Measurements from ENCODE around the gene DBET. TPM values are rescaled to one million over a fixed set of nuclear protein-coding genes. Genes with fewer than 3 reads are reported as not detected.
"Not testable (repeated sequence)": the region's sequence is repeated elsewhere in the genome, so short reads cannot be mapped to it uniquely, and the experiment has no call there.

DBET gene
- total RNA-seq, 1 donor from 2014 or later = not detected

GRCh38 chr4:190049378-190050239 is 14.7 kb upstream of the DBET start:
- DNase-seq (ENCODE audit: extremely low read depth, low read depth, low spot score) = not testable (repeated sequence)

DNA sequence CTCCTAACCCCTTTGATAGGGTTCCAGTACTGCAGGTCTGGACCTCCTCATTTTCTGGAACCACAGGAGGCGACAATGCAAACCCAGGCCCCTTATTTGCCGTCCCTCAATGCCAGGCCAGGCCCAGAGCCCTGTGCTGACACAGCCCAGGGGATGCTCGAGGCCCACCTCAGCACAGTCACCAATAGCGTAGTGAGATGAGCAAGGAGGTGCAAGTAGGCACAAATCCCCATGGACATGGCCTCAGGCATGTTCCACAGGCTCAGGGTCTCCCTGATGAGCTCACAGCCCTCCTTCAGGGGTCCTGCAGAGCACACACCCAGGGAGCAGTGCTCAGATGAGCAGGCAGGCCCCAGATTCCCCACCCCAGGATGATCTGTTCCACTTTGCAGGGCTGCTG is 5.3 kb upstream of the DBET start:
- not testable (repeated sequence) for DNase-seq (ENCODE audit: extremely low read depth, low read depth, low spot score)

DNA sequence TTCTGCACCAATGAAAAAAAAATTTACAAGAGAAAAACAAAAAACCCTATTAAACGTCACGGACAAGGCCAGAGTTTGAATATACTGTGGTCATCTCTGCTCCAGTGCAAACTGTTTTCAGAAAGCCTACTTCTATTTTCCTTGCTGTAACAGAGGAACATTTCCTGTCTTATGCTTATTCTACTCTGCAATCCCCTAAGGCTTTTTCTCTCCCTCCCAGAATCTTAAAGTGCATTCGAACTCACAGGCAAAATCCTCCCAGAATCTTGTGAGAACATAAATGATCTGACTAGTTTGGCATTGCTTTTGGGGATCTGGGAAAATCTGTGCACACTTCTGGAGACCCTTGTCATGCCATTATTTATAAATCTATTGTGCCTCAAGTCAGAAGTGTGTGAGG is 503 bp downstream of the DBET start:
- DNase-seq (ENCODE audit: extremely low read depth, low read depth, low spot score) = not testable (repeated sequence)

DNA sequence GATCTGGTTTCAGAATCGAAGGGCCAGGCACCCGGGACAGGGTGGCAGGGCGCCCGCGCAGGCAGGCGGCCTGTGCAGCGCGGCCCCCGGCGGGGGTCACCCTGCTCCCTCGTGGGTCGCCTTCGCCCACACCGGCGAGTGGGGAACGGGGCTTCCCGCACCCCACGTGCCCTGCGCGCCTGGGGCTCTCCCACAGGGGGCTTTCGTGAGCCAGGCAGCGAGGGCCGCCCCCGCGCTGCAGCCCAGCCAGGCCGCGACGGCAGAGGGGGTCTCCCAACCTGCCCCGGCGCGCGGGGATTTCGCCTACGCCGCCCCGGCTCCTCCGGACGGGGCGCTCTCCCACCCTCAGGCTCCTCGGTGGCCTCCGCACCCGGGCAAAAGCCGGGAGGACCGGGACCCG is 4.0 kb downstream of the DBET start:
- not testable (repeated sequence) for DNase-seq (ENCODE audit: extremely low read depth, low read depth, low spot score)

- DNase-seq (ENCODE audit: extremely low read depth, low read depth, low spot score) = not testable (repeated sequence)
Measured at GRCh38 chr4:190093052-190093451, 28.8 kb downstream of the DBET start.

DNA sequence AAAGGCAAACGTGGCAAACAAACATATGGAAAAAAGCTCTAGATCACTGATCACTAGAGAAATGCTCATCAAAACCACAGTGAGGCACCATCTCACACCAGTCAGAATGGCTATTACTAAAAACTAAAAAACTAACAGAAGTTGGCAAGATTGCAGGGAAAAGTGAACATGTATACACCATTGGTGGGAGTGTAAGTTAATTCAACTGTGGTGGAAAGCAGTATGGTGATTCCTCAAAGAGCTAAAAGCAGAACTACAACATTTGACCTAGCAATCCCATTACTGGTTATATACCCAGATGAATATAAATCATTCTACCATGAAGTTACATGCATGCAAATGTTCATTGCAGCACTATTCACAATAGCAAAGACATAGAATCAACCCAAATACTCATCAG is 29.7 kb downstream of the DBET start:
- DNase-seq (ENCODE audit: extremely low read depth, low read depth, low spot score) = not testable (repeated sequence)

GRCh38 chr4:190095335-190095734 is 31.0 kb downstream of the DBET start:
- DNase-seq (ENCODE audit: extremely low read depth, low read depth, low spot score) = not testable (repeated sequence)

GRCh38 chr4:190099605-190100004 is 35.3 kb downstream of the DBET start:
- not testable (repeated sequence) for DNase-seq (ENCODE audit: extremely low read depth, low read depth, low spot score)

GRCh38 chr4:190101525-190101924 is 37.2 kb downstream of the DBET start:
- DNase-seq (ENCODE audit: extremely low read depth, low read depth, low spot score) = not testable (repeated sequence)

- not testable (repeated sequence) for DNase-seq (ENCODE audit: extremely low read depth, low read depth, low spot score)
Measured at GRCh38 chr4:190106191-190106590, 41.9 kb downstream of the DBET start.

GRCh38 chr4:190106611-190107480 is 42.5 kb downstream of the DBET start:
- not testable (repeated sequence) for DNase-seq (ENCODE audit: extremely low read depth, low read depth, low spot score)

DNA sequence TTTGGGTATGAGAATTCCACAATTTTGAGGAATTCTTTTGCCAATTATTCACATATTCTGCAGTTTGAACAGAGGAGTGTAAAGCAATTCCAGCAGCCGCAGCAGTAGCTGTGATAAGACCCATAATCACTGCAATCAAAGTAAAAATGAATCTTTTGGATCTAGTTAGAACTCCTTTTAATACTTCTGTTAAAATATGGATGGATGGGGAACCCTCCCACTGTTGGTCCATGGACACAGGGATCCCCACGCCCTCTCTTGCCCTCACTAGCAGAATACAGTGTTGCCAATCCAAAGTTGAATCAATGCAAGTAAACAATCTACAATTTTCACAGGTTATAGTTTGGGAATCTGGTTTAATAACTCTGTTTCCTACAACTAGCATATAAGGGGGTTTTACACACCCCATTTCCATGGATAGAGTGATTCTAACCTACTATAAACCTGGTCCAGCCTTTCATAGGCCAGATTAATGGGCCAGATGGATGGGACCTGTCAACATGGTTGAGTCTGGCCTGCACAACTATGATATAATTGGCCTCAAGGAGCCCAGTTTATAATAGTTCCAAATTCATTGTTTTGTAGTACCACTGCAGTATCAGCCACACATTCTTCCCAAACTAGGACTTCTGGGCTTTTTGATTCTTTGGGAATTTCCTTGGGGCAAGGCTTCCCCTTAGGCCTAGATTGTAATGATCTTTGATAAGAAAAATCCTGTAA is 43.6 kb downstream of the DBET start:
- not testable (repeated sequence) for DNase-seq (ENCODE audit: extremely low read depth, low read depth, low spot score)

- DNase-seq (ENCODE audit: extremely low read depth, low read depth, low spot score) = not testable (repeated sequence)
Measured at GRCh38 chr4:190108756-190109155, 44.5 kb downstream of the DBET start.

GRCh38 chr4:190109390-190110011 is 45.2 kb downstream of the DBET start:
- DNase-seq (ENCODE audit: extremely low read depth, low read depth, low spot score) = not testable (repeated sequence)

- DNase-seq (ENCODE audit: extremely low read depth, low read depth, low spot score) = not testable (repeated sequence)
Measured at GRCh38 chr4:190110033-190110432, 45.7 kb downstream of the DBET start.

DNA sequence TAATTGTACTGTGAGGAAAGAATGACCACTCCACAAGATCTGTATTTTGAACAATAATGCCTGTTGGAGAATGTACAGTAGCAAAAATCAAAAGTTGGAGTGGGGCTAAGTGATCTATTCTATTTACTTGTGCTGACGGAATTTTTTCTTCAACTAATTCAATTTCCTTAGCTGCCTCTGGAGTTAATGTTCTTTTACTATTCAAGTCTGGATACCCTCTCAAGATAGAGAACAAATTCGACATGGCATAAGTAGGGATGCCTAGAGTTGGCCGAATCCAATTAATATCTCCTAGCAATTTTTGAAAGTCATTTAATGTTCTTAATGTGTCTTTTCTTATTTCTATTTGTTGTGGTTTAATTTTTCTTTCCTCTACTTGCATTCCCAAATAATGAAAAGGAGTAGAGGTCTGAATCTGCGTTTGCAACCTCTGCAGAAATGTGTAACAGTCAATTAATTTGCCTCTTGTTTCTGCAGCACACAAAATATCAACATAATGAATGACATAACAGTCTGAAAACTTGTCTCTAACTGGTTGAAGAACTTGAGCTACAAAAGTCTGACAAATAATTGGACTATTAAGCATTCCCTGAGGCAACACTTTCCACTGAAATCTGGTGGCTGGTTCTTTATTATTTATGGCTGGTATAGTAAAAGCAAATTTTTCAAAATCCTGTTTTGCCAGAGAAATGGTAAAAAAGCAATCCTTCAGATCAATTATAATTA is 46.4 kb downstream of the DBET start:
- DNase-seq (ENCODE audit: extremely low read depth, low read depth, low spot score) = not testable (repeated sequence)

DNA sequence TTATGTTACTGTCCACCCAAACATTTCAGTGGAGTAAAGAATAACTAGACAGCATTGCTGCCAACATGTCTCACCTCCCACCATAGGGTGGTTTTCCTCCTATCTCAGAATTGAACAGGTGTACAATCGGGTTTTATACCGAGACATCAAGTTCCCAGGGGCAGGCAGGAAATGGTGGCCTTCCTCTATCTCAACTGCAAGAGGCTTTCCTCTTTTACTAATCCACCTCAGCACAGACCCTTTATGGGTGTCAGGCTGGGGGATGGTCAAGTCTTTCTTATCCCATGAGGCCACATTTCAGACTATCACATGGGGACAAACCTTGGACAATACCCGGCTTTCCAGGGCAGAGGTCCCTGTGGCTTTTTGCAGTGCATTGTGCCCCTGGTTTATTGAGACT is 48.6 kb downstream of the DBET start:
- DNase-seq (ENCODE audit: extremely low read depth, low read depth, low spot score) = not testable (repeated sequence)

- not testable (repeated sequence) for DNase-seq (ENCODE audit: extremely low read depth, low read depth, low spot score)
Measured at GRCh38 chr4:190114991-190115390, 50.7 kb downstream of the DBET start.
